Fibroblast of villous mesenchyme (primary cell): Measurements from ENCODE around the gene MRPL49. TPM values are rescaled to one million over a fixed set of nuclear protein-coding genes. Genes with fewer than 3 reads are reported as not detected.
A peak's percentile ranks its signal among the peaks of the same experiment; 100 is the strongest.

Source experiments
- DNase-seq: peaks from one replicate; pipeline ENCODE4 v3.0.0-alpha.2; 2010; ENCODE audit warnings: low read depth
- H3K4me3 ChIP-seq: 2 replicates; pipeline ENCODE4 v1.5.1; 2011; ENCODE audit warnings: low read depth, mild to moderate bottlenecking, low read length
- total RNA-seq: library from RNA; depleted of rRNA; stranded (reverse); fragments of >200 nt; gene quantifications from 2 replicates; pipeline ENCODE4 v1.2.3, GENCODE V29; 2012
- TF ChIP-seq, protein P1 (sequence below): IDR thresholded peaks from 2 replicates; pipeline ENCODE4 v1.5.1; 2012; ENCODE audit warnings: low read depth, mild to moderate bottlenecking, low read length; ENCODE audit not compliant: insufficient read depth

Gene MRPL49
- total RNA-seq = 41.2 and 54.4 TPM in 2 replicates

DNA sequence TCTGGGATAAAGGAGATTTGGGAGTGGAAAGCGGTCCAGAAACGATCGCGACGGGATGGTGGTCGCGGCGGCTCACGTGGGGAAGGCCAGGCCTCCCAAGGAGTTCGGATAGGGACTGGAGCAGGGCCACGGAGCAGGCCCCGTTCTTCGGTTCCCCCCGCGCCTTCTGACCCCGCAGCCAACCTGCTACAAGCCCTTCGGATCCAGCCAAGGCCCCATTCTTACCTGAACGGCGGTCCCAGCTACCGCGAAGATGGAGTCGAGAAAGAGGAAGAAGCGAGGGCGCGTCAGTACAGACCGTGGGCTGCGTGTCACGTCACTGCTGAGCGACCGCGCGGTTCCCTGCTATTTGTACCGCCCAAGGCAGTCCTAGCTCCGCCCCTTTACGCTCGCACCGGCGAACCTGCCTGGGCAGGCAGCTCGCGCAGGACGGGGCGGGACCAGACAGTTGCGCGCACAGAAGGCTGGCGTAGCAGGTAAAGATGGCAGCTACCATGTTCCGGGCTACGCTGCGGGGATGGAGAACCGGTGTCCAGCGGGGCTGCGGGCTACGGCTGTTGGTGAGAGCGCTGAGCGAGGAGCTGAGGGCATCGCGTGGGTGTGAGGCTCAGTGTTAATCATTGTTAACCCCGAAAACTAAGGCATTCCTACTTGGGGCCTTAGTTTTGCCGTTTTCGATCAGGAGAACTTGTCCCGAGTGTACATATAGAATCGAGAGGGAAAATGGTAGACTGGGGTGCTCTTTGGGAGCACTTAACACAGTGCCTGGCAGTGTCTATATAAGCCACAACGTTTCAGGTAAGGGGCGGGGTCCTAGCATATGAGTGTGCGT is at the start of gene MRPL49, which contains the start of gene FAU:
TSS of gene MRPL49 (plus strand) at position 457 of the 832 bp plus-strand sequence. CDS start at position 483, 26 bp downstream.
TSS of gene FAU (minus strand) at position 270 of the 832 bp plus-strand sequence. CDS start 321 bp downstream, outside the sequence.
- DNase-seq = peak; percentile 97
- peak within 1 kb of the TSS; percentile 99 for H3K4me3 ChIP-seq
- TF ChIP-seq, protein P1, sequence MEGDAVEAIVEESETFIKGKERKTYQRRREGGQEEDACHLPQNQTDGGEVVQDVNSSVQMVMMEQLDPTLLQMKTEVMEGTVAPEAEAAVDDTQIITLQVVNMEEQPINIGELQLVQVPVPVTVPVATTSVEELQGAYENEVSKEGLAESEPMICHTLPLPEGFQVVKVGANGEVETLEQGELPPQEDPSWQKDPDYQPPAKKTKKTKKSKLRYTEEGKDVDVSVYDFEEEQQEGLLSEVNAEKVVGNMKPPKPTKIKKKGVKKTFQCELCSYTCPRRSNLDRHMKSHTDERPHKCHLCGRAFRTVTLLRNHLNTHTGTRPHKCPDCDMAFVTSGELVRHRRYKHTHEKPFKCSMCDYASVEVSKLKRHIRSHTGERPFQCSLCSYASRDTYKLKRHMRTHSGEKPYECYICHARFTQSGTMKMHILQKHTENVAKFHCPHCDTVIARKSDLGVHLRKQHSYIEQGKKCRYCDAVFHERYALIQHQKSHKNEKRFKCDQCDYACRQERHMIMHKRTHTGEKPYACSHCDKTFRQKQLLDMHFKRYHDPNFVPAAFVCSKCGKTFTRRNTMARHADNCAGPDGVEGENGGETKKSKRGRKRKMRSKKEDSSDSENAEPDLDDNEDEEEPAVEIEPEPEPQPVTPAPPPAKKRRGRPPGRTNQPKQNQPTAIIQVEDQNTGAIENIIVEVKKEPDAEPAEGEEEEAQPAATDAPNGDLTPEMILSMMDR = no peak

DNA sequence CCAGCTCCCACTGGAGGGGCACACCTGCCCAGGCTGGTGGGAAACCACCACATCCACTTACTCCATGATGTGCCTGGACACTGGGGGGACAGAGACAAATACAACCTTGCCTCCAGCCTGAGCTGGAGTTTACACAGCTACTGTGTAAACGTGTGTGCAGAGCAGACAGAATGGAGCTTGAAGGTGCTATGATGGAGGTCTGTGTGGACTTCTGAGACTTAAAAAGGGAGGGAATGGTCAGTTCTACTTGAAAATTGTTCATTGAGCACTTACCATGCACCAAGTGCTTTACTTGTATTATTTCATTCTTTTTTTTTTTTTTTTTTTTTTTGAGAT is 49.5 kb upstream of the MRPL49 start:
- TF ChIP-seq, protein P1 = no peak
- no peak for DNase-seq
- no peak overlapping the region for H3K4me3 ChIP-seq

DNA sequence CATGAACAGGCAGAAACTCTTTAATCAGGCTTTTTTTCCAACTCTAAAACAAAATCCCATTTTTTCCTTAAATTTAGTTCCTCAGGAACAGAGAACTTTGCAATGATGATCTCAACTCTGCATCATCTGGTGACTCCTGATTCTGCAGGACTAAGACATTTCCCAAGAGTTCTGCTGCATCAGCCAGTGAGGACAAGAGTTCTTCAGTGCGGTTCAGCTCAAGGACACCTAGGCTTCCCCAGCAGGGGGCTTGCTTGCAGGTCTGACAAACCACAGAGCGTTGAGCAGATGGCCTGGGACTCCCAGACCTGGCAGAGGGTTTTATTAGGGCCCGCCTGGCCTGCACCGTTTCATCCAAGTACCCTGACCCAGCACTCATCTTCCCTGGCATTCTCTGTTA is 44.7 kb upstream of the MRPL49 start:
- TF ChIP-seq, protein P1 = no peak
- H3K4me3 ChIP-seq = no peak overlapping the region
- DNase-seq = no peak

DNA sequence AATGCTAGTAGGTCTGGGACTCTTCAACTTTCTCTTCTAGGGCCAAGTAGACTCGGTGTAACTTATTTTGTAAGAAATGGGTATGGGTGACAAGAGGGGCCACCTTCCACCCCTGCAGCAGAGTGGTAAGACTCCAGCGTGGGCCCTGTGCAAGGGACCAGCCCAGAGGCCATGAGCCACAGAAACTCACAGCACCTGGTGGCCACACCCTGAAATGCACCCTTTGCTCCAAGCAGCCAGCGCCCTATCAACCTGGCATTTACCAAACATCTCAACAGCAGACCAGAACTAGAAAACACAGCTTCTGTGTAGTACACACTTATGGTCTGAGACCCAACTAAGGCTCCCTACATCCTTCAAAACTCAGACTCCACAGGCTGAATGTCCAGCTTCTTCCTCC is 44.0 kb upstream of the MRPL49 start:
- TF ChIP-seq, protein P1 = peak; percentile 73
- DNase-seq = peak; percentile 35
- H3K4me3 ChIP-seq = no peak overlapping the region

DNA sequence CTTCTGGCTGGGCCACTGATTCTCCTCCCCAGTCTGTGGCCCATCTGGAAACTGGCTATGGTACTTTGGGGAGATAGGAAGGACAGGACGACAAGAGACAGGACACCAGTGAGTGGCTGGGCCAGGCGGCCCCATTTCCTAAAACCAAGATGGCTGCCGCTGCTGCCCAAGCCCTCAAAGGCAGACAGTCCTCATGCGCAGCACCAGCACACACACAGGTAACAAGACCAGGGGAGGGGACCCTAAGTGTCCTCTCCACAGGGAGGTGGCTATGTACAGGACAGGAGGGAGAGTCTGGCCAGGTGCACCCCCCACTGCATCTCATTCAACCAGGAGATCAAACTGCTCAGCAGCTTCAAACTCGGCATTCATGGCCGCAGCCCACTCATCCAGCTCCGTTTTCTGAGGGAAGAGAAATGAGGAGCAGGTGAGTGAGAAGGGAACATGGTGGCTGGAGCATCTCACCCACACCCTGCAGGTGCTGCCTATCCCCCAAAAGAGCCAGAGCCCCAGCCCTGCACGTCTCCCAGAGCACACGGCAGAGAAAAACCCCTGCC is 43.3 kb upstream of the MRPL49 start:
- no peak overlapping the region for H3K4me3 ChIP-seq
- TF ChIP-seq, protein P1 = no peak
- no peak for DNase-seq

DNA sequence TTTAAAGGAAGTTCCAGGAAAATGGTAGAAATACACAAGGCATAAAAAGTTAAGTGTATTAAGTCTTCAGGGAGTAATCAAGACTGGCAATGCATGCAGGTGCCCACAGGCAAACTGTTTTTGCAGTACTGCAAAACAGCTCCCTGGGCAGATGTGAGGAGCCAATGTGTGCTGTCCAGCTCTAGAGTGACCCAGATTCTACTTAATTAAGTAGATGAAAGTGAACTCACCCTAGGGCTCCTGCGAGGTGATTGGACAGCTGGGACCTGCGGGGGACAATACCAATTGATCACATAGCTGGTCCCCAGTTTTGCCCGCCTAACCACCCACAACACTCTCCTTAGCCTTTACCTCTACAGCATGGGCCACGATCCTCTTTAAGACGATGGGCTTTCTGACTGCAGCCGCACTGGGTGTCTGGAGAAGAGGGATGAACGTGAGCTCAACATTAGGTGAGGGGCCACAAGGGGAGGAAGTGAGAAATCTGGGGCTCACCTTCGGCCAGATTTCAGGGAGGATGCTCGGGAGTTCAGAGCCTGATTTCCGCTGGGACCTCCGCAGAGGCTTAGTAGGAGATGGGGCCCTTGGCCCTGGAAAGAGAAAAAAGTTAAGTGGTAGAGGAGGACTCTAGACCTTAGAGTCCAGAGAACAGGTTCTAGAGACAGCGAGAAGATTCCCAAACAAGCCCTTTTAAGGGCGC is 38.8 kb upstream of the MRPL49 start:
- no peak for DNase-seq
- TF ChIP-seq, protein P1 = no peak
- peak overlapping the region; percentile 83 for H3K4me3 ChIP-seq
